H54 (cell line): Measurements from ENCODE around the gene INHBE.
"Not testable (repeated sequence)": the region's sequence is repeated elsewhere in the genome, so short reads cannot be mapped to it uniquely, and the experiment has no call there.

Experiments
- DNase-seq: peaks from one replicate; pipeline ENCODE4 v3.0.0; 2011; ENCODE audit warnings: low spot score, mixed read lengths; ENCODE audit not compliant: insufficient read length
- FAIRE-seq: peaks from 3 replicates; lab custom pipeline; 2011; peaks lifted over from hg19 to GRCh38; lab: Jason Lieb, UNC
- POLR2A ChIP-seq: IDR thresholded peaks from 2 replicates; pipeline ENCODE4 v1.6.1; 2011; ENCODE audit warnings: low read depth, mild to moderate bottlenecking, low read length

Gene INHBE

GRCh38 chr12:57481671-57482070 is 26.6 kb downstream of the INHBE start:
- no peak for FAIRE-seq
- no peak for TF ChIP-seq POLR2A
- no peak for DNase-seq

DNA sequence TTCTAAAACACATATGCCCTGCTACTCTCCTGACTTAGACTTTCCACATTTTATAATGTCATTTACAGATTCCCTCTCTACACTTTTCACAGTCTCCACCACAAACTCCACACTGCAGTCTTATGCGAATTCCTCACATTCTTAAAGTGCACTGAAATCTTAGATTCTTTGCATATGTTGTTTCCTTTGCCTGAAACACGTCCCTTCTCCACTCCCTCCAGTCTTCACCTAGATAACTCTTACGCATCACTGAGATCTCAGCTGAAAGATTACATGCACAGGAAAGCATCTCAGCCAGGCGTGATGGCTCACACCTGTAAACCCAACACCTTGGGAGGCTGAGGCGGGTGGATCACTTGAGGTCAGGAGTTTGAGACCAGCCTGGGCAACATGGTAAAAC is 28.4 kb downstream of the INHBE start:
- DNase-seq (no peak), FAIRE-seq (no peak)
- TF ChIP-seq POLR2A: no peak

GRCh38 chr12:57485695-57486094 is 30.6 kb downstream of the INHBE start:
- TF ChIP-seq POLR2A: no peak
- DNase-seq (no peak), FAIRE-seq (no peak)

GRCh38 chr12:57487055-57487596 is 32.0 kb downstream of the INHBE start:
- no peak for TF ChIP-seq POLR2A
- DNase-seq (no peak), FAIRE-seq (no peak)

- FAIRE-seq (no peak), DNase-seq (peak; percentile 88)
- peak; percentile 83 for TF ChIP-seq POLR2A
These were observed 32.7 kb downstream of the INHBE start, which contains the start of gene MARS1 for GRCh38 chr12:57487597-57488401. MARS1 (plus strand) TSS chr12:57488068; CDS start chr12:57488091, 23 bp downstream.

DNA sequence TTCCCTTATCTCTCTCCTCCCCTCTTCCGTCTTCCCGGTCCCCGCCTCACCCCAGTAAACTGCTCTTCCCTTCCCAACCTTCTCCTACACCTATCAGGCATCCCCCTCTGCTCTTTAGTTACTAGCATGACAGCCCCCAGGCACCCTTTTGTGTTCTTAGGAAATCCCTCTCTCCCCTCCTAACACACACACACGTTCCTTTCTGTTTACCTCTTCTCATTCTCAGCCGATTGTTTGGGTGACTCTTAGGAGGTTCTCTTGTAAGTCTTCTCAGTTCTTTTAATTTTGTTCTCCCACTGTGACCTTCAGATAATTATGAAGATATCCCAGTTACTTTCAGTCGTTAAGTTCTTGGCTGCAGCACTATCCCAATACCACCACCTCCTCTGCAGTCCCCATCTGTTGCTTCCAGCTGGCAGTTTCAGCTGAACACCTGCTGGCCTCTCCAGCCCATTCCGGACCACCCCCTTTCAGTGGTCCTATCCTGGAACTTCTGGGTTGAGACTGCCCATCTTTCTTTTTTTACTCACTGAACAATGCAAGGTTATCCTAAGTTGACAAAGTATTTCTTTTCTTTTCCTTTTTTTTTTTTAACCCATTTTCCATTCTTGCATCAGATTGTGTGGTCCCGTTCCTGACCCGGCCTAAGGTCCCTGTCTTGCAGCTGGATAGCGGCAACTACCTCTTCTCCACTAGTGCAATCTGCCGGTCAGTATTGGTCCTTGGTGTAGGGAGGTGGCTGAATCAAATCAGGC is 33.5 kb downstream of the INHBE start:
- no peak for FAIRE-seq
- no peak for TF ChIP-seq POLR2A
- DNase-seq: no peak

GRCh38 chr12:57489157-57489641 is 34.1 kb downstream of the INHBE start:
- FAIRE-seq (no peak), DNase-seq (no peak)
- no peak for TF ChIP-seq POLR2A

GRCh38 chr12:57490126-57490525 is 35.0 kb downstream of the INHBE start:
- TF ChIP-seq POLR2A: no peak
- DNase-seq (no peak), FAIRE-seq (no peak)

GRCh38 chr12:57491393-57492280 is 36.5 kb downstream of the INHBE start:
- no peak for TF ChIP-seq POLR2A
- DNase-seq (no peak), FAIRE-seq (no peak)

DNA sequence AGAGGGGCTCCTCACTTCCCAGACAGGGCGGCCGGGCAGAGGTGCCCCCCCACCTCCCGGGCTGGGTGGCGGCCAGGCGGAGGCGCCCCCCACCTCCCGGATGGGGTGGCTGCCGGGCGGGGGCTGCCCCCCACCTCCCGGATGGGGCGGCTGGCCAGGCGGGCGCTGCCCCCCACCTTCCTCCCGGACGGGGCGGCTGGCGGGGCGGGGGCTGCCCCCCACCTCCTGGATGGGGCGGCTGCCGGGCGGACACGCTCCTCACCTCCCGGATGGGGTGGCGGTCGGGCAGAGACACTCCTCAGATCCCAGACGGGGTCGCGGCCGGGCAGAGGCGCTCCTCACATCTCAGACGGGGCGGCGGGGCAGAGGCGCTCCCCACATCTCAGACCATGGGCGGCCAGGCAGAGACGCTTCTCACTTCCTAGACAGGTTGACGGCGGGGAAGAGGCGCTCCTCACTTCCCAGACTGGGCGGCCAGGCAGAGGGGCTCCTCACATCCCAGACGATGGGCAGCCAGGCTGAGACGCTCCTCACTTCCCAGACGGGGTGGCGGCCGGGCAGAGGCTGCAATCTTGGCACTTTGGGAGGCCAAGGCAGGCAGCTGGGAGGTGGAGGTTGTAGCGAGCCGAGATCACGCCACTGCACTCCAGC is 40.1 kb downstream of the INHBE start:
- DNase-seq, FAIRE-seq: not testable (repeated sequence)

DNA sequence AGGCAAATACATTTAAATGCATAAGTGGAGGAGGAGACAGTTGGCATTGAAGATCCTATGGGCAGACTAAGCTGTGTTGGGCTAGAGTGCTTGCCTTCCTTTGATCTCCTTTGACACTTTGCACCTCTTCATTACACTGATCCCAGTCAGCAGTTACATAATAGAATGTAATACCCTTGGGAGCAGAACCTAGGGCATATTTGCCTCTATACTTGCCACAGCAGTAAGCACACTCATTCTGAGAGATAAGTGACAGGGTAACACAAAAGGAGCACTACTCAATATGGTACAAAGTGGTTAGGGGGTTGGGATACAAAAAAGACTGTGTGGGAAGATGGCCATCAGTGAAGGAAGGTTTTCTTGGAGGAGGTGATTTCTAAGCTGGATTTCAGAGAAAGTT is 41.7 kb downstream of the INHBE start:
- TF ChIP-seq POLR2A: no peak
- FAIRE-seq (no peak), DNase-seq (no peak)

DNA sequence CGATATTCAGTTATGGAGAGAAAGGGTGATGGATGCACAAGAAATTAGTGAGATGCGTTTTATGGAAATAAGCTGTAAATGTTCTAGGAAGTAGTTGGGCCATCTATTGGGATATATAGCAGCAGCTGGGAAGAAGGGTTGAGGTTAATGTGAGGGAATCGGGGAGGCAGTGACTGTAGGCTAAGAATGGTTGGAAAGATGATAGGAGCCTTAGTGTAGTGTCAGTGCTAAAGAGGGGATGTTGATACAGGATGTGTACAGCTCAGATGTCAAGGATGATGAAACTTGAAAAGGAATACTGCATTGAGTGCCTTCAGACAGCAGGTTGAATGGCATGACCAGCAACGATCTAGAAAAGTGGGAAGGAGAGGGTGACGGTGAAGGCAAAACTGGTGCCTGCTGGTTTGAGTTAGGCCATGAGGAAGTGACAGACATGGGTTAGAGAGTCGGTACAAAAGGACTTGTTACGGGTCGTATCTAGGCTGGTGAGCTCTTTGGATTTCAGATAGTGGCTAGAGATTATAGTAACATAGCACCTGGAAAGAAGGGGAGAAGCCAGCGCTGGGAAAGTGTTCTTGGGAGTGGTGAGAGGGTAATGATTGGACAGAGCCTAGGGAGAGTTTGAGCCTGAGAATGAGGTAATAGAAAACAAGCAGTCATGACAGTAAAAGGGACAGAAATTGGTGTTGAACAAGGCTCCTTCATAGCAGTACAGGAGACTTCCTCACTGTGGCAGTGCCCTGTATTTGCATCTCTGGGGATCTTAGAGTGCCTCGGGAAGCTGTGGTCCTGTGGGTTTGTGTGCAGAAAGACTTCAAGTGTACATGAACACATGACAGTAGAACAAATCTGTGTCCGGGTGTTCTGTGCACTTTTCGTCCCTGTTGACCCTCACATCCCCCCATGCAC is 42.4 kb downstream of the INHBE start:
- DNase-seq (no peak), FAIRE-seq (no peak)
- TF ChIP-seq POLR2A: no peak
